AML-193 (cell line): ENCODE data around the gene BMP15.

Experiments
- DNase-seq, 2 experiments: peaks; one replicate each; lab custom pipeline; 2025; lab: John Stamatoyannopoulos, UW

The BMP15 gene

DNA sequence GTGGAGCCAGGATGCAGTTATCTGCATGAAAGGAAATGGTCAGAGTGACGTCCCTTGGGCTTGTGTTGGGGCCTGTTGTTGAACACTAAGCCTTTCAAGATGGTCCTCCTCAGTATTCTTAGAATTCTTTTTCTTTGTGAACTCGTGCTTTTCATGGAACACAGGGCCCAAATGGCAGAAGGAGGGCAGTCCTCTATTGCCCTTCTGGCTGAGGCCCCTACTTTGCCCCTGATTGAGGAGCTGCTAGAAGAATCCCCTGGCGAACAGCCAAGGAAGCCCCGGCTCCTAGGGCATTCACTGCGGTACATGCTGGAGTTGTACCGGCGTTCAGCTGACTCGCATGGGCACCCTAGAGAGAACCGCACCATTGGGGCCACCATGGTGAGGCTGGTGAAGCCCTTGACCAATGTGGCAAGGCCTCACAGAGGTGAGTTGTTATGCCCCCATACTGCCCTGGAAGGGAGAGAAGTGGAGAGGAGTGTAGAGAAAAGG lies at the start of gene BMP15:
Gene BMP15 (plus strand): TSS at position 51 of the 492 bp plus-strand sequence. CDS start 49 bp downstream, at position 100.
- DNase-seq, result no peak

DNA sequence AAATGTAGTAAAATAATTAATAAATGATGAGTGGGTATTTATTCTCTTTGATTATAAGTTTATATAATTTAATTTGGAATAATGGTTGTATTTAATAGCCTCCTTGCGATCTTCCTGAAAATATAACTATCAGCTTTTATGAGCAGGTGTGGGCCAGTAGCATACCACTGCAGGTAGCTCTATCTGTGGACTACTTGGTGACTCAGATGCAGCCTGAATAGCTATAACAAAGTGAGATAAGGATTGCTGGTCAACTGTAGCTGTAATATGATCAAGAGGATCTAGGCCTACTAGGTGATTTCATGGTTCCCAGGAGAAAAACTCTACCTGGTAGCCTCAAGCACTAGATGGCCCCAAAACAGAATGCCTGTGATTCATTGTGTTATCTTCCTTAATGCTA lies 47.1 kb upstream of the BMP15 start:
- no peak for DNase-seq

- no peak for DNase-seq
Measured at GRCh38 chrX:50865311-50865710, 45.2 kb upstream of the BMP15 start.

- DNase-seq, result no peak
Measured at GRCh38 chrX:50871922-50872453, 38.5 kb upstream of the BMP15 start.

DNA sequence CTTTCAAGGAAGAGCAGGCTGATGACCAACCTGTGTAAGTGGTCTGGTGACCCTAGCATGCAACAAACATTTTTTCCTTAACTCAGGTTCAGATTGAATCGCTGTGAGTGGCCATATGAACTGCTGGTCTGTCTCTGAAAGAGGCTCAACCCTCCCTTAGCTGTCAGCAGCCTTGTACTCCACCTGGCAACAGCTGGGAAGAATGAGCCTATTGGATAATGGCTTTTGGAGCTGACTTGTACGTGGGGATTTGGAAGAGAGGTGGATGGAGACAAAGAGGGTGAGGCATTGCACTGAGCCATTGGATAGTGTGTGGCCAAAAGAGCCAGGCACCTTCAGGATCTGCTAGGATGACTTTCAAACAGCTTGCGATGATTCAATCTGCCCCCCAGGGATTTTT lies 35.7 kb upstream of the BMP15 start:
- DNase-seq, result no peak

GRCh38 chrX:50876551-50876950 lies 34.0 kb upstream of the BMP15 start:
- no peak for DNase-seq

DNA sequence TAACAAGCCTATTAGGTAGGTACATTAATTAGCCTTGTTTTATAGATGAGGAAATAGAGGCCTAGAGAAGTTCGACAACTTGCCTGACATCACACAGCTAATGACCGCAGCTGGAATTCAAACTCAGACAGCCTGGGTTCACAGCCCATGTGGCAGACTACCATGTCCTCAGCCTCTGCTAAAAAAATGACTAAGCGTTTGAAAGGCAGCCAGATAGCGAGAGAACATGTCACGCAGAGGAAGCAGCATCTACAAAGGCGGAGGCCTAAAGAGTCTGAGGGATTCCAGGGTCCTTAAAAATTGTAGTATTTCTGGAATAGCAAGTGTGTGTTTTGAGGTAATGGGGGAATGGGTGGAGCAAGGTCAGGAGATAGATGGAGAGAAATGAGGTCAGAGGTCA lies 33.2 kb upstream of the BMP15 start:
- no peak for DNase-seq

GRCh38 chrX:50881028-50881427 lies 29.5 kb upstream of the BMP15 start:
- DNase-seq, result no peak

DNA sequence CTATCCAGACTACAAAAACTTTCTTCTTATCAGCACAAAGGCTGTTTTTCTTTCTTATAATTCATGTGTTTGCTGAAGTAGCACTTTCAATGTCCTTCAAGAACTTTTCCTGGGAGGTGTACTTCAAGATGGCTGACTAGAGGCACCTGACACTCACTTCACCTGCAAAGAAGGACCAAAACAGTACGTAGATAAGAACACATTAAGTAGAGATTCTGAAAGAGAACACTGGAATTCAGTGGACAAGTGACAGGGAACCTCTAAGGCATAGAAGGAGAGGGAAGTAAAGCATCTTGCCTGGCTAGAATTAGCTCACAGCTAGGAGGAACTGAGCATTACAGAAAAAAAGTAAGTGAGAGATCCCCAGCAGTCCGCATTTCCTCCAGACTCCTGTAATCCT lies 21.7 kb upstream of the BMP15 start:
- no peak for DNase-seq

- DNase-seq, result no peak
Measured at GRCh38 chrX:50889582-50889981, 21.0 kb upstream of the BMP15 start.

- no peak for DNase-seq
Measured at GRCh38 chrX:50893047-50893446, 17.5 kb upstream of the BMP15 start.

DNA sequence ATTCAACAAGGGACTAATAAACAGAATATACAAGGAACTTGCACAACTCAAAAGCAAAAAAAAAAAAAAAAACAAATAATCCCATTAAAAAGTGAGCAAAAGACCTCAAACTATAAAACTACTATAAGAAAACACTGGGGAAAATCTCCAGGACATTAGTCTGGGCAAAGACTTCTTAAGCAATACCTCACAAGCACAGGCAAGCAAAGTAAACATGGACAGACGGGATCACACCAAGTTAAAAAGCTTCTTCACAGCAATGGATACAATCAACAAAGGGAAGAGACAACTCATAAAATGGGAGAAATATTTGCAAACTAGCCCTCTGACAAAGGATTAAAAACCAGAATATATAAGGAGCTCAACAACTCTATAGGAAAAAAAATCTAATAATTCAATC lies 17.1 kb upstream of the BMP15 start:
- DNase-seq, result no peak

DNA sequence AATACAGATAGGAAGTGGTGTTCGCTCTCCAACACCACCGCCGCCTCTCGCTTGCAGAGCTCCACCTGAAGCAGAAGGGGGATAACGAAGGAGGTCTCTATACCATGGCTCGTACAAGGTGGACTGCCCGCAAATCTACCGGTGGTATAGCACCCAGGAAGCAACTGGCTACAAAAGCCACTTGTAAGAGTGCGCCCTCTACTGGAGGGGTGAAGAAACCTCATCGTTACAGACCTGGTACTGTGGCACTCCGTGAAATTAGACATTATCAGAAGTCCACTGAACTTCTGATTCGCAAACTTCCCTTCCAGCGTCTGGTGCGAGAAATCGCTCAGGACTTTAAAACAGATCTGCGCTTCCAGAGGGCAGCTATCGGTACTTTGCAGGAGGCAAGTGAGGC lies 5.2 kb upstream of the BMP15 start:
- peak in 1 of 2 experiments; percentile 2 for DNase-seq

DNA sequence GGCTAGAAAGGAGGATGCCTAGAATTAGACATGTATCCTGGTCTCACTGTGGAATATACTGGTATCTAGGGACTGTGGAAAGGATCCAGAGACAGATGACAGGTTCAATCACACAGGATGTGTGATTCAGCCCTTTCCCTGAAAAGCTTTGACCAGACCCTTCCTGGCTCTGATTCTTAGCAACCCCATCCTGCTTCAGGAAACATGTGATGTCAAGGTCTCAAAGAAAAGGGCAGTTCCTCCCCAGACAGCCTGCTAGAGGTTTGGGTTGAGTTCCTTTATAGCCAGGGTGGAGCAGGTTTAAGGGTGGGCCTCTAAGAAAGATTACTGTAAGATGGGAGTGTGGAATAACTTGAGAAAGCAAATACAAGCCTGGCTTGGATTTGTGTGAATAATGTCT lies 3.0 kb downstream of the BMP15 start:
- DNase-seq, result no peak

- no peak for DNase-seq
Measured at GRCh38 chrX:50920132-50920531, 9.6 kb downstream of the BMP15 start.

GRCh38 chrX:50927127-50927526 lies 16.6 kb downstream of the BMP15 start:
- DNase-seq, result no peak

- no peak for DNase-seq
Measured at GRCh38 chrX:50941638-50942037, 31.1 kb downstream of the BMP15 start.

DNA sequence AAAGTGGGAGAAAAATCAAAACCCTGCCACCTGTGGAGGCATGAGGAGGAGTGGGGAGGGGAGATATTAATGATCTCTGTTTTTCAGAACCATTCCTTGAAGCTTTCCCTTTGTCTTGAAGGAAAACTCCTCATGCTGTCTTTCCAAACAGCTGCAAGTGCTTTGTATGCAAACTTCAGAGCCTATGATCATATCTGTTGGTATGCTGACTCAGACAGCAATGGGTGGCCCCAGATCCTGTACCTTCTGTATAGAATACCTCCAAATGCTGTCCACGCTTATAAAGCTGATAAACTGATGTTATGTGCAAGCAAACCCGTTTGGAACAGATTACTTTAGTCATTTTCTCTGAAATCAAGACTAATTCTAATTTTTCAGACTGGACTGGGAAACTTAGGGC lies 31.9 kb downstream of the BMP15 start:
- DNase-seq, result no peak

GRCh38 chrX:50952406-50952805 lies 41.9 kb downstream of the BMP15 start:
- DNase-seq, result no peak

- DNase-seq, result no peak
Measured at GRCh38 chrX:50953832-50954231, 43.3 kb downstream of the BMP15 start.

- no peak for DNase-seq
Measured at GRCh38 chrX:50962156-50962555, 51.6 kb downstream of the BMP15 start.

DNA sequence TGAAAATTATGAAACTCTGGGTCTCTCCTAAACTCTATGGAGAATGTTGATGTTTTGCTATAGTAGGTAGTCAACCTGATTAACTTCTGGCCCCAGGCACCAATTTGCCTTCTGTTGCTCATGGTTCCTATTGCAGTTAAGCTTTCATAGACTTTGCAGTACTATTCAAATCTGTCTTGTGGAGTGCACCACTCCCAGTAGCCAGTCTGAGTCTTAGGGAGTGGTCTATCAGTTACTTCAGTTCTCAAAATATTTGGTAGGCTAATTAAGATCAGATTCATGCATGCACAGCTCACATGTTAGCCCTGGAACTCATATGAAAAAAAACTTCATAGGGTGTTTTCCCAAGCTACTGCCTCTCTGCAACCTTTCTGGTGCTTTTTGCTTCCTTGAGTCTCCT lies 53.3 kb downstream of the BMP15 start:
- no peak for DNase-seq
